Activated naive CD8-positive, alpha-beta T cell treated with anti-CD3 and anti-CD28 coated beads, Interleukin-2, amount 50 U/mL, for 24 hours (primary cell): ENCODE measurements around the gene OR5B2.
A peak's percentile ranks its signal among the peaks of the same experiment; 100 is the strongest.

Experiments used
- ATAC-seq: fragments of 150-1000 bp; cut with Tn5 transposase; one replicate; pipeline ENCODE4 v1.10.0; 2021
- DNase-seq: peaks from one replicate; pipeline ENCODE4 v3.0.0; 2021
- H3K27ac Mint-ChIP-seq: one replicate; pipeline ENCODE4 v1.8.0; 2021; ENCODE audit warnings: mild to moderate bottlenecking, mixed read lengths
- H3K27me3 Mint-ChIP-seq: one replicate; pipeline ENCODE4 v1.8.0; 2021; ENCODE audit warnings: mixed read lengths
- H3K36me3 Mint-ChIP-seq: one replicate; pipeline ENCODE4 v1.8.0; 2021; ENCODE audit warnings: low read depth, mixed read lengths
- H3K4me1 Mint-ChIP-seq: one replicate; pipeline ENCODE4 v1.8.0; 2021; ENCODE audit warnings: mixed read lengths
- H3K4me3 Mint-ChIP-seq: one replicate; pipeline ENCODE4 v1.8.0; 2021; ENCODE audit warnings: mild to moderate bottlenecking, moderate library complexity, mixed read lengths
- H3K9me3 Mint-ChIP-seq: one replicate; pipeline ENCODE4 v1.8.0; 2021; ENCODE audit warnings: mixed read lengths

The OR5B2 gene

DNA sequence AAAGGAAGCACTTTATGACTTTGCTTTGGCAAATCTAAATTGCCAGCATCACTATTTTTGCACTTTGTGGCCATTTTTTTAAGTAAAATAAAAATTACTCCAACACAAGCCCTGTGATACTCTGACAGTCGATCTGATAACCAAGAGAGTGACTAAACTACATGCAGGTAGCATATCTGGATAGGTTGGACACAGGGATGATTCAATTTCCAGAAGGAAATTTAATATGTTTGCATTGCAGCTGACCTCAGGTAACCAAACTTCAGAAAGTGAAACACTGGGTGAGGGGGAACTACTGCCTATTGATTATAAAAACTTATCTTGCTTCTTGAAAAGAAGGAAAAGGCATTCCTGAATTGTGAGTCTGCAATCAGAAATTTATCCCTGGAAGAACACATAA, 35.2 kb downstream of the OR5B2 start:
- H3K27ac Mint-ChIP-seq, result no peak overlapping the region
- ATAC-seq, result no peak
- no peaks in the 10 kb centered on the region for H3K27me3 Mint-ChIP-seq
- H3K4me1 Mint-ChIP-seq, result peaks cover 8% of the 10 kb centered on the region
- H3K4me3 Mint-ChIP-seq, result no peak overlapping the region
- DNase-seq, result no peak
- no peaks in the 10 kb centered on the region for H3K36me3 Mint-ChIP-seq
- H3K9me3 Mint-ChIP-seq, result peaks cover 14% of the 10 kb centered on the region

DNA sequence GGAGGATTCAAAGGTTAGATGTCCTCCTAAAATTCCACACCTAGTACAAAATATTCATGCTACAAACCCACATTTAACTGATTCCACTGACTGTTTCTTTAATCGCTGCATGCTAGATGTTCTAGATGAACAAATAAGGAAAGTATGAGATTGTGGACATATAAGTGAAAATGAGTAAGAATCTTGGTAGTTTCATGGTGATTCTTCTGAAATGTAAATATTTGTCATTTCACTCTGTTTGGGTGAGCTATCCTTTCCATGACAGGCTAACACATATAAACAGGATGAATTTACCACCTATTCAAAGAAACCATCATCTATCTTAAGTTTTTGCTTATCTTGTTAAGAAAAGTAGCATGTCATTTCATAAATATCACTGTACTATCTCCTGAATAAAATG, 36.0 kb downstream of the OR5B2 start:
- H3K36me3 Mint-ChIP-seq, result no peaks in the 10 kb centered on the region
- ATAC-seq (peak; percentile 13), DNase-seq (no peak)
- H3K4me1 Mint-ChIP-seq, result peaks cover 8% of the 10 kb centered on the region
- H3K9me3 Mint-ChIP-seq, result peaks cover 14% of the 10 kb centered on the region
- no peaks in the 10 kb centered on the region for H3K27me3 Mint-ChIP-seq
- H3K27ac Mint-ChIP-seq, result no peak overlapping the region
- no peak overlapping the region for H3K4me3 Mint-ChIP-seq

DNA sequence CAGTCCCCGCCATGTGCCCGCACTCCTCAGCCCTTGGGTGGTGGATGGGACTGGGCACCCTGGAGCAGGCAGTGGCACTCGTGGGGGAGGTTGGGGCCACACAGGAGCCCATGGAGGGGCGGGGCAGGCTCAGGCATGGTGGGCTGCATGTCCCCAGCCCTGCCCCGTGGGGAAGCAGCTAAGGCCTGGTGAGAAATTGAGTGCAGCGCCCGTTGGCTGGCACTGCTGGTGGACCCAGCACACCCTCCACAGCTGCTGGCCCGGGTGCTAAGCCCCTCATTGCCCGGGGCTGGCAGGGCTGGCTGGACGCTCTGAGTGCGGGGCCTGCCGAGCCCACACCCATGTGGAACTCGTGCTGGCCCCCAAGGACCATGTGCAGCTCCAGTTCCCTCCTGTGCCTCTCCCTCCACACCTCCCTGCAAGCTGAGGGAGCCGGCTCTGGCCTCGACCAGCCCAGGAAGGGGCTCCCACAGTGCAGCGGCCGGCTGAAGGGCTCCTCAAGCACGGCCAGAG, 37.3 kb downstream of the OR5B2 start:
- H3K27me3 Mint-ChIP-seq, result no peaks in the 10 kb centered on the region
- H3K4me1 Mint-ChIP-seq, result peaks cover 6% of the 10 kb centered on the region
- peaks cover 1% of the 10 kb centered on the region for H3K36me3 Mint-ChIP-seq
- H3K27ac Mint-ChIP-seq, result no peak overlapping the region
- H3K4me3 Mint-ChIP-seq, result no peak overlapping the region
- no peak for DNase-seq
- peaks cover 11% of the 10 kb centered on the region for H3K9me3 Mint-ChIP-seq
- ATAC-seq, result no peak
